ENCODE measurements around the gene KIAA1958. TPM values are rescaled to one million over a fixed set of nuclear protein-coding genes. Genes with fewer than 3 reads are reported as not detected.

KIAA1958 gene
- total RNA-seq, 1 donor from 2014 or later = 12.0 TPM

DNA sequence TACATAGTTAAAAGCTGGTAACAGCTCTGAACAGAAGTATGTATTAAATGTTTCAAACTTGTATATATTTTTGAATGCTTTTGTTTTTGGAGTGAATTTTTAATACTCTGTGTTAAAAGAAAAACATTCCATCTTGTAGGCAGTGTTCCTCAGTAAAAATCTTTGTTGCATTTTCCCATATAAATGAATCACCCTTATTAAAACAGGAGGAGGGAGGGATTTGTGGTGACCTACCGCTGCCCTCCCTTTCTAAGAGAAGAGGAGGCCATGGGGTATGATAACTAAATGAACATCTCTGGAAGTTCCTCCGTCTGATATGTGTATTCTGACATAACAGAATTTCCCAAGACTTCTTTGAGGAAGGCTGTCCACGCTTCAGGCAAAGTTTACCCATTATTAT lies 177.9 kb downstream of the KIAA1958 start:
- no peak overlapping the region for H3K27ac ChIP-seq (ENCODE audit: low read depth, low read length)
- Mint-ChIP-seq H3K36me3 (ENCODE audit: low read depth, unreplicated experiment) (no peaks in the 10 kb centered on the region), H3K4me3 (ENCODE audit: unreplicated experiment) (no peak overlapping the region), H3K27ac (ENCODE audit: unreplicated experiment) (no peak overlapping the region), H3K27me3 (ENCODE audit: low read depth, unreplicated experiment) (no peaks in the 10 kb centered on the region), H3K4me1 (ENCODE audit: low read depth, unreplicated experiment) (no peaks in the 10 kb centered on the region), H3K9me3 (ENCODE audit: unreplicated experiment) (no peaks in the 10 kb centered on the region)
- H3K4me2 ChIP-seq (ENCODE audit: low read length) = no peak overlapping the region
- H3K79me2 ChIP-seq (ENCODE audit: insufficient read depth, low read length) = no peaks in the 10 kb centered on the region
- H3K9me3 ChIP-seq (ENCODE audit: insufficient read depth, low read depth, low read length) = no peaks in the 10 kb centered on the region
- H3K9ac ChIP-seq (ENCODE audit: low read length) = no peak overlapping the region
- no peak overlapping the region for H3K4me3 ChIP-seq (ENCODE audit: insufficient read depth, low read depth, low read length)
- no peaks in the 10 kb centered on the region for H3K36me3 ChIP-seq (ENCODE audit: insufficient read depth, low read length)
- DNase-seq (ENCODE audit: low read depth) = no peak
- H4K20me1 ChIP-seq (ENCODE audit: insufficient read depth, low read length) = no peaks in the 10 kb centered on the region
- H3K4me1 ChIP-seq (ENCODE audit: insufficient read depth, low read length) = no peaks in the 10 kb centered on the region
- no peak for TF ChIP-seq EZH2 (IDR thresholded peaks at IDR 0.05; ENCODE audit: insufficient read depth, low read length)
- TF ChIP-seq, protein P1, sequence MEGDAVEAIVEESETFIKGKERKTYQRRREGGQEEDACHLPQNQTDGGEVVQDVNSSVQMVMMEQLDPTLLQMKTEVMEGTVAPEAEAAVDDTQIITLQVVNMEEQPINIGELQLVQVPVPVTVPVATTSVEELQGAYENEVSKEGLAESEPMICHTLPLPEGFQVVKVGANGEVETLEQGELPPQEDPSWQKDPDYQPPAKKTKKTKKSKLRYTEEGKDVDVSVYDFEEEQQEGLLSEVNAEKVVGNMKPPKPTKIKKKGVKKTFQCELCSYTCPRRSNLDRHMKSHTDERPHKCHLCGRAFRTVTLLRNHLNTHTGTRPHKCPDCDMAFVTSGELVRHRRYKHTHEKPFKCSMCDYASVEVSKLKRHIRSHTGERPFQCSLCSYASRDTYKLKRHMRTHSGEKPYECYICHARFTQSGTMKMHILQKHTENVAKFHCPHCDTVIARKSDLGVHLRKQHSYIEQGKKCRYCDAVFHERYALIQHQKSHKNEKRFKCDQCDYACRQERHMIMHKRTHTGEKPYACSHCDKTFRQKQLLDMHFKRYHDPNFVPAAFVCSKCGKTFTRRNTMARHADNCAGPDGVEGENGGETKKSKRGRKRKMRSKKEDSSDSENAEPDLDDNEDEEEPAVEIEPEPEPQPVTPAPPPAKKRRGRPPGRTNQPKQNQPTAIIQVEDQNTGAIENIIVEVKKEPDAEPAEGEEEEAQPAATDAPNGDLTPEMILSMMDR (IDR thresholded peaks at IDR 0.05; ENCODE audit: insufficient read depth, low read depth, low read length) = no peak
- no peak for FAIRE-seq
- H3K27me3 ChIP-seq (ENCODE audit: insufficient read depth, low read length) = no peaks in the 10 kb centered on the region
- H2AFZ ChIP-seq (ENCODE audit: low read depth, low read length) = no peak overlapping the region

DNA sequence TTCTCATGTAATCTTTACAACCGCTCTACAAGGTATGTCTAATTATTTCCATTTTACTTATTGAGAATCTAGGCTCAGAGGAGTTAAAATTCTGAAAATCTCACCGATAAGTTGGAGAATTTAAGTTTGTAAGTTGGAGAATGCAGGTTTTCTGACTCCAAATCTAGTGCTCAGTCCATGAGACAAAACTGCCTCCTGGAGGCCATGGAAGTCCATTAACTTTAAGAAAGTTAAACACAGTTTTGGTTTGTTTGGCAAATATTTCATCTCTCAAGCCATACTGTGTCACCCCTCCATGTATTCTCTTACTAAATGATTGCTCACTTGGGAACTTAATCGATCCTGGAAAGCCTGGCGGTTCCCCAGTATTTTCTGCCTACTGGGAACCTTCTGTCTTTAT lies 178.7 kb downstream of the KIAA1958 start:
- TF ChIP-seq EZH2 (IDR thresholded peaks at IDR 0.05; ENCODE audit: insufficient read depth, low read length) = no peak
- TF ChIP-seq, protein P1 (IDR thresholded peaks at IDR 0.05; ENCODE audit: insufficient read depth, low read depth, low read length) = peak; percentile 10
- Mint-ChIP-seq H3K27me3 (ENCODE audit: low read depth, unreplicated experiment) (no peaks in the 10 kb centered on the region), H3K9me3 (ENCODE audit: unreplicated experiment) (no peaks in the 10 kb centered on the region), H3K4me1 (ENCODE audit: low read depth, unreplicated experiment) (no peaks in the 10 kb centered on the region), H3K27ac (ENCODE audit: unreplicated experiment) (no peak overlapping the region), H3K4me3 (ENCODE audit: unreplicated experiment) (no peak overlapping the region), H3K36me3 (ENCODE audit: low read depth, unreplicated experiment) (no peaks in the 10 kb centered on the region)
- Histone ChIP-seq H3K27me3 (ENCODE audit: insufficient read depth, low read length) (no peaks in the 10 kb centered on the region), H3K4me2 (ENCODE audit: low read length) (no peak overlapping the region), H3K4me3 (ENCODE audit: insufficient read depth, low read depth, low read length) (no peak overlapping the region), H3K4me1 (ENCODE audit: insufficient read depth, low read length) (no peaks in the 10 kb centered on the region), H3K9me3 (ENCODE audit: insufficient read depth, low read depth, low read length) (no peaks in the 10 kb centered on the region), H3K36me3 (ENCODE audit: insufficient read depth, low read length) (no peaks in the 10 kb centered on the region), H2AFZ (ENCODE audit: low read depth, low read length) (no peak overlapping the region), H3K79me2 (ENCODE audit: insufficient read depth, low read length) (no peaks in the 10 kb centered on the region), H4K20me1 (ENCODE audit: insufficient read depth, low read length) (no peaks in the 10 kb centered on the region), H3K9ac (ENCODE audit: low read length) (no peak overlapping the region), H3K27ac (ENCODE audit: low read depth, low read length) (no peak overlapping the region)
- no peak for FAIRE-seq
- DNase-seq (ENCODE audit: low read depth) = peak; percentile 16

DNA sequence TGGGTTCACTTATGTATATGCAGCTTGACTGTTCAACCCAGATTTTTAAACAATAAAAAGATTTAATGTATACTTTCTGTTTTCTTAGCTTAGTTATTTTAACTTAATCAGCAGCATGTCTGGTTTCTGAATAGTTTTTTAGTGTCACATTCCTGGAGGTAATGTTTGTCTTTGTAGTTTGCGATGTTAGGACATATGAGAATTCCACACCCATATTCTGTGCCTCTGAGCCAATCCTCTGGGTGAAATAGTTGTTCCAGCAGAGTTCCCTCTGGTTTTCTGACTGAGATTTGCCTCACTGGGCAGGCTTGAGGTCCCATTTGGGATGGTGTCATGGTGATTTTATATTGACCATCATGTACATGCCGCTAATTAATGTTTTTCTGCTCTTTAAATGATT lies 182.7 kb downstream of the KIAA1958 start:
- H3K27me3 ChIP-seq (ENCODE audit: insufficient read depth, low read length) = no peaks in the 10 kb centered on the region
- H2AFZ ChIP-seq (ENCODE audit: low read depth, low read length) = no peak overlapping the region
- Mint-ChIP-seq H3K9me3 (ENCODE audit: unreplicated experiment) (no peaks in the 10 kb centered on the region), H3K4me3 (ENCODE audit: unreplicated experiment) (no peak overlapping the region), H3K27ac (ENCODE audit: unreplicated experiment) (no peak overlapping the region), H3K36me3 (ENCODE audit: low read depth, unreplicated experiment) (no peaks in the 10 kb centered on the region), H3K27me3 (ENCODE audit: low read depth, unreplicated experiment) (no peaks in the 10 kb centered on the region), H3K4me1 (ENCODE audit: low read depth, unreplicated experiment) (no peaks in the 10 kb centered on the region)
- no peaks in the 10 kb centered on the region for H3K36me3 ChIP-seq (ENCODE audit: insufficient read depth, low read length)
- no peak overlapping the region for H3K4me3 ChIP-seq (ENCODE audit: insufficient read depth, low read depth, low read length)
- no peak overlapping the region for H3K9ac ChIP-seq (ENCODE audit: low read length)
- no peaks in the 10 kb centered on the region for H3K9me3 ChIP-seq (ENCODE audit: insufficient read depth, low read depth, low read length)
- no peak overlapping the region for H3K27ac ChIP-seq (ENCODE audit: low read depth, low read length)
- no peak overlapping the region for H3K4me2 ChIP-seq (ENCODE audit: low read length)
- TF ChIP-seq EZH2 (IDR thresholded peaks at IDR 0.05; ENCODE audit: insufficient read depth, low read length) = no peak
- TF ChIP-seq, protein P1 (IDR thresholded peaks at IDR 0.05; ENCODE audit: insufficient read depth, low read depth, low read length) = no peak
- H3K4me1 ChIP-seq (ENCODE audit: insufficient read depth, low read length) = no peaks in the 10 kb centered on the region
- no peaks in the 10 kb centered on the region for H4K20me1 ChIP-seq (ENCODE audit: insufficient read depth, low read length)
- DNase-seq (ENCODE audit: low read depth) (no peak), FAIRE-seq (no peak)
- H3K79me2 ChIP-seq (ENCODE audit: insufficient read depth, low read length) = no peaks in the 10 kb centered on the region

Measured in astrocyte (in vitro differentiated cells and primary cell).